Measurements from ENCODE around the gene C2orf80.

The C2orf80 gene

GRCh38 chr2:208175069-208175839, 14.6 kb downstream of the C2orf80 start:
- H3K4me3 Mint-ChIP-seq: no peak overlapping the region
- H3K4me1 Mint-ChIP-seq: peaks cover 19% of the 10 kb centered on the region
- H3K27ac Mint-ChIP-seq: no peak overlapping the region
- H3K36me3 Mint-ChIP-seq (ENCODE audit: low read depth): no peaks in the 10 kb centered on the region
- no peaks in the 10 kb centered on the region for H3K27me3 Mint-ChIP-seq (ENCODE audit: low read depth, poor library complexity)
- peak; percentile 85 for TF ChIP-seq CTCF (IDR thresholded peaks at IDR 0.05)
- H3K9me3 Mint-ChIP-seq: no peaks in the 10 kb centered on the region
- peak; percentile 72 for DNase-seq

- Mint-ChIP-seq H3K4me3 (no peak overlapping the region), H3K27ac (no peak overlapping the region), H3K36me3 (ENCODE audit: low read depth) (no peaks in the 10 kb centered on the region), H3K9me3 (no peaks in the 10 kb centered on the region), H3K27me3 (ENCODE audit: low read depth, poor library complexity) (no peaks in the 10 kb centered on the region), H3K4me1 (peaks cover 10% of the 10 kb centered on the region)
- DNase-seq: no peak
- TF ChIP-seq CTCF (IDR thresholded peaks at IDR 0.05): no peak
Measured at GRCh38 chr2:208174144-208174543, 15.7 kb downstream of the C2orf80 start.

- Mint-ChIP-seq H3K4me3 (no peak overlapping the region), H3K4me1 (peaks cover 6% of the 10 kb centered on the region), H3K27ac (no peak overlapping the region), H3K36me3 (ENCODE audit: low read depth) (no peaks in the 10 kb centered on the region), H3K27me3 (ENCODE audit: low read depth, poor library complexity) (no peaks in the 10 kb centered on the region), H3K9me3 (no peaks in the 10 kb centered on the region)
- TF ChIP-seq CTCF (IDR thresholded peaks at IDR 0.05): no peak
- DNase-seq: no peak
Measured at GRCh38 chr2:208172125-208172524, 17.7 kb downstream of the C2orf80 start.

- no peaks in the 10 kb centered on the region for H3K4me1 Mint-ChIP-seq
- no peak overlapping the region for H3K4me3 Mint-ChIP-seq
- no peaks in the 10 kb centered on the region for H3K36me3 Mint-ChIP-seq (ENCODE audit: low read depth)
- H3K27me3 Mint-ChIP-seq (ENCODE audit: low read depth, poor library complexity): no peaks in the 10 kb centered on the region
- H3K9me3 Mint-ChIP-seq: no peaks in the 10 kb centered on the region
- H3K27ac Mint-ChIP-seq: no peak overlapping the region
- no peak for DNase-seq
- TF ChIP-seq CTCF (IDR thresholded peaks at IDR 0.05): no peak
Measured at GRCh38 chr2:208164951-208165755, 24.7 kb downstream of the C2orf80 start.

- DNase-seq: no peak
- no peaks in the 10 kb centered on the region for H3K36me3 Mint-ChIP-seq (ENCODE audit: low read depth)
- H3K27me3 Mint-ChIP-seq (ENCODE audit: low read depth, poor library complexity): no peaks in the 10 kb centered on the region
- H3K4me1 Mint-ChIP-seq: no peaks in the 10 kb centered on the region
- no peak for TF ChIP-seq CTCF (IDR thresholded peaks at IDR 0.05)
- no peak within 1 kb of the TSS for H3K27ac Mint-ChIP-seq
- no peak within 1 kb of the TSS for H3K4me3 Mint-ChIP-seq
- H3K9me3 Mint-ChIP-seq: peaks cover 4% of the 10 kb centered on the region
Measured at GRCh38 chr2:208163489-208163888, 26.3 kb downstream of the C2orf80 start, which contains the start of gene CRYGA. Gene CRYGA (minus strand): TSS chr2:208163589. CDS start chr2:208163556, 33 bp downstream.
